SK-N-MC (cell line): ENCODE measurements around the gene RPS6KL1.

Source experiments
- EZH2 ChIP-seq: fragments of 200-600 bp; sonication (generic); IDR thresholded peaks from one replicate; pipeline ENCODE4 v1.6.1; 2017; ENCODE audit warnings: antibody characterized with exemption
- FOXP2 ChIP-seq: optimal IDR thresholded peaks from 2 replicates; pipeline ENCODE3; 2011; ENCODE audit warnings: mild to moderate bottlenecking, moderate library complexity; ENCODE audit not compliant: insufficient read depth; ENCODE audit errors: extremely low read length, control extremely low read depth
- POLR2AphosphoS5 ChIP-seq: IDR thresholded peaks from 2 replicates; pipeline ENCODE4 v1.6.1; 2012; ENCODE audit warnings: mild to moderate bottlenecking, low read depth, low read length, borderline replicate concordance

DNA sequence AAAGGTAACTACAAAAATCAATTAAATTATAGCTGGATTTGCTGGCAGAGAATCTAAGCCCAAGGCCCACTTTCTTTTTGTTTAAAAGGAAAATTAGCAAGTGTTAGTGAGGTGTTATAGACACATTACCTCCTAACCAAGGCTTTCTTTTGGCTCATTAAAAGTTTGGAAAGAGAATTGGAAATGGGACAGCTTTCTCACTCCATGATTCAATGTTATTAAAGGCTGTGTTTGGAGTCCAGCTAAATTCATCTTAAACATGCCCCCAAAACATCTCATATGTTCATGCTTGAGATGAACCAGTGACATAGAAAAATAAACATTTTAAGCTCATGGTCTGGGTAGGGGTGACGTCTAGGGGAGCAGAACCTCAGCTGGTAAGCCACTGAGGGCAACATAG, 45.8 kb upstream of the RPS6KL1 start:
- no peak for TF ChIP-seq FOXP2
- TF ChIP-seq POLR2AphosphoS5, result no peak
- no peak for TF ChIP-seq EZH2
